HG03159 (cell line): ENCODE results near the gene AJUBA.
"Not testable (repeated sequence)": the region's sequence is repeated elsewhere in the genome, so short reads cannot be mapped to it uniquely, and the experiment has no call there.

Experiments
- ATAC-seq: cut with Tn5 transposase; IDR thresholded peaks from one replicate; pipeline ENCODE4 v1.9.1; 2021; ENCODE audit warnings: mild to moderate bottlenecking, moderate library complexity; ENCODE audit not compliant: unreplicated experiment

AJUBA gene

DNA sequence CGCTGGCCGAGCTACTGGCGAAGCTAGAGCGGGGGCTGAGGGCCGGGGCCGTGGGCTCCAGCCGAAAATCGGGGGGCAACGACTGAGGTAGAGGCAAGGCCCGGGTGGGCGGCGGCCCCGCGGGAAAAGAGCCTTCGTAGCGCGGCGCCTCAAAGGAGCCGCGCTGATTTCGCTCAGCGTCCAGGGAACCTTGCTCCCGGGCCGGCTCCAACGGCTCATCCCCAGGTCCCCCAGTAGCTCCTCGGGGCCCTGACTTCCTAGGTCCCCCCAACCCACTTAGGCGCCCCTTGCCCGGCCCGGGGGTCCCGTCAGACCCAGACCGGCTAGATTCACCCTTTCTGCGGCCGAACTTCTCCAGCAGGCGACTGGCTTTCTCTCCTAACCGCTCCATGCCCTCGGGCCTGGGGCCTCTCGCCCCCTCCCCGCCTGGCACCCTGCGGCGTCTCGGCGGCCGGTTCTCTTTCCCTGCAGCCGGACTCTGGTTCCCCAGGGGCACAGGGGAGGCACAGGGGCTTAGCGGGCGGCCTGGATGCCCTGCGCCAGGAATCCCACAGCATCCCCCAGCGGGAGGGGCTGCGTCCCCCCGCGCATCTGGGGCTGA lies 375 bp downstream of the AJUBA start:
- ATAC-seq, result no peak

DNA sequence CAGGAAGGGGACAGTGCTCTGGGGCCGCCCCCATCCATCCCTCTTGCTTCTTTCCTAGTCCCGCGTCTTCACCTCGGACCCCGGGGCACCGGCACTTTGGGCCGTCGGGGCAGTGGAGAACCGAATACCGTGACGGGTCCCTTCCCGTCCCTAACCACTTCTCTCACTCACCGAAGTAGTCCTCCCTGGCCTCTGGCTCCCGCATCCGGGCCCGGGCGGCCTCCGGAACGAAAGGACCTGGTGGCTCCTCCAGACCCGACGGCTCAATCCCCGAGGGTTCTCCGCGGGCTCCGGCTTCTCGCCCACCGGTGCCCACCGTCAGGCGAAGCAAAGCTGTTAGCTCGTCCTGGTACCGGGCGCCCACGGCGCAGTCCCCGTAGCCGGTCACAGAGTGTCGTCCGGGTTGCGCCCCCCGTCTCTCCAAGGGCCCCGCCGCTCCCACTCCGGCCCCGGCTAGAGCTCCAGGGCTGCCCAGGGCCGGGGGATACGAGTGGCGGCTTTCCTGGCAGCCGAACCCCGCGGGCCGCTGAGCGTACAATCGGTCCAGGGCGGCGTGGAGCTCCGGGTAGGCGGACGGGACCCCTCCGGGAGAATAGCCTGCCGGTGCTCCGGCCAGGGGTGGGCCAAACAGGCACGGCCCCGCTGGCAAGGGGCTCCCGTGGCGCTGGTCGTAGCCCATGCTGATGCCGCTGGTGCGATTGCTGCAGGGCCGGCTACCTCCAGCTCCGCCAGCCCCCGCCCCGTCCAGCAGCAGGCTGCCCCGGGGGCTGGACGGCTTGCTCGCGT lies 1.1 kb downstream of the AJUBA start:
- no peak for ATAC-seq

DNA sequence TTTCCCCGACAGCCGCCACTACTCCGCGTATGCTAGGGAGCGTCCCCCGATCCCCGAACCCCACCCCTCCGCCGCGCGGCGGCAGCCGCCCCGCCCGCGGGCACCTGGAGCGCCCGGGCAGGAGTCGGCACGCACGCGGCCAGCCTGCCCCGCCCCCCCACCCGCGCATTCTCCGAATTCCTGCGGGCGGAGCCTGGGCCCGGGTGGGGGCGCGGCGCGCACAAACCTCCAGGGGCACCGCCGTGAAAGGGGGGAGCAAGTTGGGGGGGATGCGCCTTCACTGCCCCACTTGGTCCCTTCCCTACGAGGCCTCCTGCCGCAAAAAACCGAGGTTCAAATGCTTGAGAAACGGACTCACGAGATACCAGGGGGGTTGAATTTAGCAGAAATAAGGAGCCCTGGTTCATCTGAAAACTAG lies 1.7 kb downstream of the AJUBA start:
- ATAC-seq, result no peak

DNA sequence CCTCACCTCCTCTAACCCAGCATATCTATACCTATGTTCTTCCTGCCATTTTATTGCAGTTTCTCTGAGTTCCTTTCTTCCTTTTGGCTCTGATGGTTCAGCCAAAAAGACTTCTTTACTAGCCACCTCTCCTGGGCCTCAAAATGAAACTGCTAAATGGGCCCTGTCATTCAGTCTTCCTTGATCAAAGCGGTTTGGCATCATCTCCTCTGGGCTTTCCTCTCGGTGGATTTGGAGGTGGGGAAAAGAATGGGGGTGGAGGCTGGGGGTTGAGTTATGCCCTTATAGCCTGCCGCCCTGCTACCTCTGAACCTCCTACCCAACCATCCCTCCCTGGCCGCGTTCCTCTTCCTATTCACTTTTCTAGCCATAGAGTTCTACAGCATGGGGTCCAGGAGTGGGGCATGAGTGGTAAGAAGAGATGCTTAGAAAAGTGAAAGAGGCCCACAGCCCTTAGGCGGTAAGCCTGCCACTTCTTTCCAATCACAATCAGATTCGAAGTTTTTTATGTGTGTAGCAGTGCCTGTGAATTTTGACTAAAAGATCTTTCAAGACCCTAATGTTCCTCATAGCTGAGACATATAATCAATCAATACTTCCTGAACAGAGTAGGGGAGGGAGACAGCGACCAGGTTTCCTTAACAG lies 2.5 kb downstream of the AJUBA start:
- no peak for ATAC-seq

DNA sequence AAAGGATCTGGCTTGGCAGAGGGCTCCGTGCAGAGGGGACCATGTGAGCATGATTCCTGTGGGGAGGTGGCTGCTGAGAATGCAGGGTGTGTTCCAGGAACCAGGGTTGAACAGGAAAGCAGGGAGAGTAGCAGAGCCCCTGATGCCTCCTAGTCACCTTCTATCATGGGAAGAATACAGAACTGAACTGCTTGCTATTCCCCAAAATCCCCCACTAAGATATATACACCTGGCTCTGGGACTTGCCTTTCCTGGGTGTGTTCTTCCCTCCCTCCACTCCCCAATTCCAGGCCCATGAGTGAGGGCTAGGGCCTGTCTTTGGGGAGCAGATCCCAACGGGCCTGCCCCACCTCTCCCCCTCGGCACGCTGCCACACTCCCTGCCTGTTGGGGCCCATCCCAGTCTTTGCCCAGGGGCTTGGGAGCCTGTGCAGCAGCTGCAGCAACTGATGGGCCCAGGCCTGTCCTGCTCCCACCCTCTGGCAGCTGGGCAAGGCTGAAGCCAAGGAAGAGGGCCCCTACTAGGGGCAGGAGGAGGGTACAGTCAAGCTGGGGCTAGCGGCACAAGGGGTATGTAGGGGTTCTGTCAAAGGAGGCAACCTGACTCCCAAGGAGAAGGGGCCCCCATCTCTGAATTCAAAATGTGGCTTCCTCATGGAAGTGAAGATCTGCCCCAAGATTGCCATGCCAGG lies 3.2 kb downstream of the AJUBA start:
- ATAC-seq, result no peak

DNA sequence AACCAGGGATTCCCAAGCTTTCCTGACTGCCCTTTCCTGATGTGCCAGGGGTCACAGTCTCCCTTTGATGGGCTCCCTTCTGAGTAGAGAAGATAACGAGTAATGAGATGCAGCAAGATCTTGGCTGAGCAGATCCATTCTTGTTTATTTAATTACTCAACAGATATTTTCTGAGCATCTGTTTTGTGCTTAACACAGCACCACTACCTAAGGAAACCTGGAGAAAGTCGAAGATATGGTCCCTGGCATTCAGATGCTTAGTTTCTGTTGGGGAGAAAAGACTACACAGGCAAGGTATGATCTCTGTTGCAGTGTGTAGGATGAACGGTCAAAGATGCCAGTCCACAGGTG lies 3.9 kb downstream of the AJUBA start:
- no peak for ATAC-seq

DNA sequence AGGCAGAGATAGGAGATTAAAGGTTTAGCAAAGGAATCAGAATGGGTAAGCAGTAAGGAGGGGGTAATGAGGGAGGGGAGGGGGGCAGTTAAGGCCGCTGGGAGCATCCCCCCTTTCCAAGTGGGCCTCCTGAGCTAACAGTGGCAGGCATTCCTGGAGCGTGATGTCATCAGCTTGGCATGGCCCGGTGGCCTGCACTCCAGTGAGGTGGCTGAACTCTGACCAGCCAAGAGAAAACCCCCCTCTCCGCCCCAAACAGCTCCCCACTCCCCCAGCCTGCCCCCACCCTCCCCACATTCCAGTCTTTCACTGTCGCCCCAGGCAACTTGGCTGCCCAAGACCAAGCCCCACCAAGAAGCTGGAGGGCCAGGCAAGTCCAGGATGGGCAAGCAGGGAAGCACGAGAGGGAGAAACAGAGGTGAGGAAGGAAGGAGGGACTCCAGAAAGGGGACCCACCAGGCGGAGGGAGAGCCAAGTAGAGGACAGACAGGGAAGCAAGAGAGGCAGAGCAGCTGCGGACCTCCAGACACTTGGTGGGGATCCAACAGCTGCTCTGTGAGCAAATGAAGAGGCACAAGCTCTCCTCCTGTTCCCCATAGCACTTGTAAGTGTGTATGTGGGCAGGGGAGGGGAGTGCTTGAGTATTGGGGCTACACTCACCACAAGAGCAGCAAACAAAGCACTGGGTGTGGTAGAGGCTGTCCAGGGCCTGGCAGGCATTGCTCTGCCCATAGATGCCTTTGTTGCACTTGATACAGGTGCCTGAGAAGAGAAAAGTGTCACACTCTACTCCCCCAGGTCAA lies 4.5 kb downstream of the AJUBA start:
- ATAC-seq, result no peak

DNA sequence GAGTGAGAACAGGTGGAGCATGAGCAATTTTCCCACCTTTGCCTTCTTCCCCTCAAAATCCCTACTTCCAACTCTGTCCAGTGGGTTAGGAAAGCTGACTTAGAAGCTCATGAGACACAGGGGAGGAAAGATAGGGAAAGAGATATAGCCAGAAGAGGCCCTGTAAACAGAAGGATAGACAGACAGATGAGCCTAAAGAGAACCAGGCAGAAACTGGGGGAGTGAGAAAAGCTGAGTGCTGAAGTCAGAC lies 5.0 kb downstream of the AJUBA start:
- ATAC-seq, result no peak

DNA sequence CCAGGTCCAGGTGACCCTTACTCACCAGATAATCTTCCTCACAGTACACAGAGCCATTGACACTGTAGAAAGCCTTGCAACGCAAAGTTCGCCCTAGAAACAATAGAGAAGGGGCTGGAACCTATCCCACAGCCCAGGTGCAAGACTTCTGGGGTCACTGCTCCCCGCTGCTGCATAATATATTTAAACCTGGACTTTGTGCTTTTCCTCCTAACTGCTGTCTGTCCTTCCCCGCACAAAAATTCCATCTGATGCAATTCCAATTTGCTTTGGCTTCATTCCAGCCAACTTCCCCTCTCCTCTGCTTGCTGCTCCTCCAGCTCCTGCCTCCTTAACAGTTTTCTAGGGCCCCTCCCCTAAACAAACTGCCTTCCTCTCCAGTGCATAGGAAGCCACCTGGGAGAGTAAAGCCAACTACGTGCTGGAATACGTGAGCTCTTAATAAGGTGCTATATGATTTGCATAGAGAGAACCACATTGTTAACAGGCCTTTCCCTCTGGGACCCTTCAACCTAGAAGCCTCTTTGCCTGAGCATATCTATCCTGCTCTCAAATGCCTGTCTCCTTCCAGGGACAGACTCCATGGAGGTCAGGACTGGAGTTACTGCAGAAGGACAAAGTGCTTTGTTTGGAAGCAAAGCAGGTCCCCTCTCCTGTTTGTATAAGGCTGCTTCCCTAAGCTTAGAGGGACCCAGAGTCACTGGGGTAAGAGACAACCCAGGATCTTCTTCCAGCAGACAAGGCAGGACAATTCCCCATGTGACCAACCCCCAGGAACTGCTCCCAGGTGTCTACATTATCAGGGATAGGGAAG lies 5.5 kb downstream of the AJUBA start:
- no peak for ATAC-seq

DNA sequence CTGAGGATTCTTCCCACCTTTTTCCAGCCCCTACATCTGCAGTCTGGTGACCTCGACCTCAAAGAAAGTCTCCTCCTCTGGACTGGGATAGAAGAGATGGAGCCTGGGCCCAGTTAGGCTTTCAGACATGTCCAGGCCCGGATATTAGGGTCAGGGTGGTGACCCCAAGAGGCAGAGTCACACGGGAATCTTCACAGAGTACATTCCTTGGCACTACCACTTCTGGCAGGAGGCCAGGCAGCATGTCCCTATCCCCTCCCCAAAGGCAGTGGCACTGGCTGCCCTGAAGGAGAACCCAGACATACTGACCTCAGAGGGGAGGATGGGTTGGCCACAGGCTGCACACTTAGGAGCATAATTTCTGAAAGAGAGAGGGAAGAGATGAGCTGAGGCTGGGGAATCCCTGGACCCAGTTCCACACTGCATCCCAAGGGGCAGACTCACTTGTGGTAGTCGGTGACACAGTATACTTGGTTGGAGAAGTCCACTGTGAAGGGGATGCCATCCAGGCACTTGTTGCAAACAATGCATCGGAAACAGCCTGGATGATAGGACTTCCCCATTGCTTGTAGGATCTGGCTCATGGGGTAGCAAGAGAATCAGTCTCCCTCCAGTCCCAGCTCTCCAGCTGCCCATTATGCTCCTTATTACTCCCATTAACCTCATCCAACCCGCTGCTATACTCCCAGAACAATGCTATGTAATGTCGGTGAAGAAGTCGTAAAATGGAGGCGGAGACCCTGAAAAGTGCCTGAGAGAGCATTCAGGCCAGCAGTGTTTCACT lies 7.6 kb downstream of the AJUBA start:
- no peak for ATAC-seq

DNA sequence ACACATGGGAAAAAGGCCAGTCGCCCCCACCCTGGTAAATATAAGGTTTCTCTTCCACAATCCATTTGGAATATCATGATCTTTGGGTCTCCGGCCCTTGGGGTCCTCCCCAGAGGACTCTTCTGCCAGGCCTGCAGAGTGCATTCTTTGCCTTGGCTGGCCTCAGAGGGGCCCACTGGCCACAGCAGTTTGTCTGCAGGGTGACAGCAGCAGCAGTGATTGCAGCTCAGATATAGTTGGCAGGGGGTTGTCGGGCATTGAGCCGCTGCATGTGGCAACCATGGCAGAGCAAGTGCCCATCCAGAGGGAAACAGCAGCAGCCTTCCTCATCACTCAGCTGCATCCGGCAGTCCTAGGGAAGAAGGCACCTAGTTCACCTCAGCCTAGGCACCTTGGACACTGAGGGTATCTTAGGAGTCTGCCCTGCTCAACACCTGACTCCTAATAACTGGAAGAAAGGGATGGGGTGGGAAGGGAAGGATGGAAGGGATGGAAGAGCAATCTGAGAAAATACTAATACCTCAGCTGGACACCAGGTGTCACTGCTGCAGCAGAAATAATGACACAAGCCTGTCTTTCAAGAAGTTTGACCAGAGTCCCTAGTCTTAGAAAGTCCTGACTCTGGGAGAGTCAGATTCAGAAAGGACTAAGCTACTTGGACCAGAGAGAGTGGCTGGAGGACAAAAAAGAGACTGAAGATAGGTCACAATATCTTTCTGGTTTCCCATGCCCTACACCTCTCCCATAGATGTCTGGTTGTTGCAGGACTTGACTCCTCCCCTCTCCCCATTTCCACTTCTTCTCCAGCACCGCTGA lies 8.9 kb downstream of the AJUBA start:
- no peak for ATAC-seq

DNA sequence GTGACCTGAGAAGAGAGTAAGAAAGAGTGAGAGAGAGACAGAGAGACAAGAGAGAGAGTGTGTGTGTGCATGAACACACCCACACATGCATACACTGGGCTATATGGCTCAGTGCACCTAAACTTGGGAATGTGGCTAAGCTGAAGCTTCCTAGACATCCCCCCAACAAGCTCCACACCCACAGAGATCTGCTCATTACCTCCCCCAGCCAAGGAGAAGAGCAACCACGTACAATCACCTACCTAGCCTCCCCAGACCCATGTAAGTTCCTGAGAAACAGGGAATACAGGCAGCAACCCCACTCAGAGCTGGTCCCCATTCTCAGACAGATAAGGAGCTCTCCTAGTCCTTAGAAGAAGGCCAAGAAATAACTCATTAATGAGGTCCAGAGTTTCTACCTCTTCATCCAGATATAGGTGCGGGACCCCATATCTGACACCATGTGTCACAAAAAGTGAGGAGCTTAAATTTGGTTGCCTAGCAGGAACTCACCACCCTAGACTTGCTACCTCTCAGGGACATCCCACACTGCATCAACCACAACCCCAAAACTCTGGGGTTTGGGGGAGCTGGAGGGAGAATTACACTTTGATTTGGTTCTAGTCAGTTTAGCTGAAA lies 9.9 kb downstream of the AJUBA start:
- ATAC-seq, result no peak

DNA sequence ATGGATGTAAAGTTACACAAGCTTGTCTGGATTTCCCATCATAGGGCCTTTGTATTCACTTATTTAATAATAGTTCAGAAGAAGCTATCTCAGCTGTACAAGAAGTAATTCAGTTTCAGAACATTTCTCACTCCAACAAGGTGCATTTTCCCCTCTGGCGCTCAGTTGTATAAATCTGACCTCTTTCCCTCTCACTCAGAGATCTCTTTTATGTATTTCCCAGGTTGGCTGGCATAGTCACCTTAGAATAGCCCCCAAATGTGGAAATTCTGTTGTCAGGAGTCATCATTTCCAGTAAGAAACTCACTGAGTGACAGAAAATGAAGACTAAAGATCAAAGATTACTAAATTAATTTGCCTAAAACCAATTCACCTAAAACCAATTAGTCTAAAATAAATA lies 11.2 kb downstream of the AJUBA start:
- ATAC-seq, result no peak

DNA sequence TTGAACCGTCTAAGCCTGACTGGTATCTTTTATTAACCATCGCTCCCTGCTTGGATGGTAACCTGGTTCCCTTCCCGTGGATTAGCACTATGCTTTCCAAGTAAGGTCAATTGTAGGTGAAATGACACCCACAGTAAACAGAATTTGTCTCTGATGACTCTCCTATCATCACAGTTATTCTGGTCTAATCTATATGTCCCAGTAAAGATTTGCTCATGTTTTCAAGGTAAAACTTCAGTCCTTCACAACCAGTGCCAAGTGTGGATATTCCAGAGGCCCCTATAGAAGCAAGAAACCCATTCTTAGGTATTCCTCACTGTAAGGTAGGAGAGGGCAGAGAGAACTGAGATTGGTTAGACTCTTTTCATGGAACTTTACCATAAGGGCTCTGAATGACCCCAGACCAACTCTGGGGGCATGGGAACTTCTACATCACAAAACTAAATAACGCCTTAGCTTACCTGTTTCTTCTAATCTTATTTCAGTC lies 15.5 kb downstream of the AJUBA start:
- no peak for ATAC-seq

DNA sequence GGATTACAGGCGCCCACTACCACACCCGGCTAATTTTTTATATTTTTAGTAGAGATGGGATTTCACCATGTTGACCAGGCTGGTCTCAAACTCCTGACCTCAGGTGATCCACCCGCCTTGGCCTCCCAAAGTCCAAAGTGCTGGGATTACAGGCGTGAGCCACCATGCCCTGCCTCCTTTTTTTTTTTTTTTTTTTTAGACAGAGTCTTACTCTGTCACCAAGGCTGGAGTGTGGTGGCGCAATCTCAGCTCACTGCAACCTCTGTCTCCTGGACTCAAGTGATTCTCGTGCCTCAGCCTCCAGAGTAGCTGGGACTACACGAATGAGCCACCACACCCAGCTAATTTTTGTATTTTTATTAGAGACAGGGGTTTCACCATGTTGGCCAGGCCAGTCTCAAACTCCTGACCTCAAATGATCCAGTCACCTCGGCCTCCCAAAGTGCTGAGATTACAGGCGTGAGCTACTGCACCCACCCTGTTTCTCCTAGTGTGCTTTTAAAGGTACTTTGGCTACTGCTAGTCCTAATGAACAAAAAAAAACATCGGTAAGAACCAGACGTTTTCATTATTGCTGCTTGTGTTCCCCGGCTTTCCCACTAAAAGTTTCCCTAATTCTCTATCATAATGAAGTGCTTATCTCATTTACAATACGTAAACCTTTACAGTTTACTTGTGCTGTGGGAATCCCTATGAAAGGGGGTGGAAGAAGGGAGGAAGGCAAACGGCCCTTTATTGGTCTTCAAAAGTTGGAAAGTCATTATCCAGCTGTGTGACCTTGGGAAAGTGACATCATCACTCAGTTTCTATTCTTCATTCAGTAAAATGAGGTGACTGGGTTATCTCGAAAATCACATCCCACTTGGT lies 16.2 kb downstream of the AJUBA start:
- ATAC-seq, result not testable (repeated sequence)

DNA sequence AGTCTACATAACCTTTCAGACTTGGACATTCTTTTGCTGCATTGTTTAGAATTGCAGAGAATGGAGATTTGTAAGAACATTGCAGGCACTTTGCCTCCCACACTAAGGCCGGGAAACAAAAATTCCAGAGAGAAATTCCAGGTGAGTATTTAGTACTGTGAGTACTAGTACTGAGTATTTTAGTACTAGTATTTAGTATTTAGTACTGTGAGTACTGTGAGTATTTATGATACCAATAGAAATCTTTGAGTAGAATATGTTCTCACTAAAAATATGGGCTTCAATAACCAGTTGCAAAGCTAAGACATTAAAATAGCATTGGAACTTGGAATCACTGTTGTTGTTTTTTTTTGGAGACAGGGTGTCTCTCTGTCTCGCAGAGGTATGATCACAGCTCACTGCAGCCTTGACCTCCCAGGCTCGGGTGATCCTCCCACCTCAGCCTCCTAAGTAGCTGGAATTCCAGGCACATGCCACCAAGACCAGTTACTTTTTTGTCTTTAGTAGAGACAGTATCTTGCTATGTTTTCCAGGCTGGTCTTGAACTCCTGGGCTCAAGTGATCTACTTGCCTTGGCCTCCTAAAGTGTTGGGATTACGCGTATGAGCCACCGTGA lies 20.2 kb downstream of the AJUBA start:
- ATAC-seq, result no peak
